ENCODE data around the gene RPS17.

- no peak for TF ChIP-seq CTCF (IDR thresholded peaks at IDR 0.05)
- TF ChIP-seq POLR2A (IDR thresholded peaks at IDR 0.05) = no peak
These were observed 29.6 kb upstream of the RPS17 start for GRCh38 chr15:82569834-82570233.
